ENCODE measurements around the gene CCDC144A. TPM values are rescaled to one million over a fixed set of nuclear protein-coding genes. Genes with fewer than 3 reads are reported as not detected.
"Not testable (repeated sequence)": the region's sequence is repeated elsewhere in the genome, so short reads cannot be mapped to it uniquely, and the experiment has no call there.

CCDC144A gene
- total RNA-seq, 6 donors from 2014 or later = 1.1 to 16.9 (median 7.6) TPM

GRCh38 chr17:16676676-16677268 is 13.3 kb upstream of the CCDC144A start:
- DNase-seq (no peak), ATAC-seq (ENCODE audit: low FRiP score in 2 of 2) (no peak)
- TF ChIP-seq POLR2AphosphoS5 (IDR thresholded peaks at IDR 0.05) (no peak), POLR2A (IDR thresholded peaks at IDR 0.05) (no peak), EP300 (IDR thresholded peaks at IDR 0.05) (no peak), CTCF (IDR thresholded peaks at IDR 0.05) (no peak)
- no peaks in the 10 kb centered on the region for H3K36me3 ChIP-seq
- H3K27ac ChIP-seq = no peak overlapping the region
- no peaks in the 10 kb centered on the region for H3K27me3 ChIP-seq
- 80% methylated on average over 6 of the region's 6 CpGs for WGBS, 2 donors
- no peaks in the 10 kb centered on the region for H3K4me1 ChIP-seq
- H3K4me3 ChIP-seq = no peak overlapping the region
- no peaks in the 10 kb centered on the region for H3K9me3 ChIP-seq

GRCh38 chr17:16683290-16684138 is 6.5 kb upstream of the CCDC144A start:
- ATAC-seq (ENCODE audit: low FRiP score in 2 of 2); H3K36me3 ChIP-seq; H3K27ac ChIP-seq; H3K27me3 ChIP-seq; H3K4me1 ChIP-seq; H3K9me3 ChIP-seq: not testable (repeated sequence)
- DNase-seq = peak in 1 of 2 donors; percentile 58
- H3K4me3 ChIP-seq = peak overlapping the region in 1 of 4 donors; percentile 20
- 36 to 44% methylated on average over 44 of the region's 44 CpGs for WGBS, 2 donors

GRCh38 chr17:16686019-16686418 is 4.0 kb upstream of the CCDC144A start:
- H3K4me1 ChIP-seq = not testable (repeated sequence)
- DNase-seq = peak in 1 of 2 donors; percentile 55
- 64 to 78% methylated on average over 4 of the region's 4 CpGs for WGBS, 2 donors

GRCh38 chr17:16687151-16687550 is 2.9 kb upstream of the CCDC144A start:
- H3K4me3 ChIP-seq; H3K27me3 ChIP-seq; H3K4me1 ChIP-seq; H3K36me3 ChIP-seq; ATAC-seq (ENCODE audit: low FRiP score in 2 of 2); DNase-seq; H3K9me3 ChIP-seq; H3K27ac ChIP-seq: not testable (repeated sequence)
- 60 to 69% methylated on average over 5 of the region's 5 CpGs for WGBS, 2 donors

More at GRCh38 chr17:16686019-16686418, 4.0 kb upstream of the CCDC144A start:
- H3K36me3 ChIP-seq; ATAC-seq (ENCODE audit: low FRiP score in 2 of 2); H3K9me3 ChIP-seq; H3K27ac ChIP-seq; H3K4me3 ChIP-seq; H3K27me3 ChIP-seq: not testable (repeated sequence)

GRCh38 chr17:16690447-16690846 is 406 bp downstream of the CCDC144A start:
- not testable (repeated sequence) for H3K9me3 ChIP-seq, H3K27me3 ChIP-seq, H3K36me3 ChIP-seq, H3K4me1 ChIP-seq, H3K27ac ChIP-seq
- peak overlapping the region in 1 of 4 donors; percentile 41 for H3K4me3 ChIP-seq
- 84 to 92% methylated on average over 8 to 21 of the region's 30 CpGs for WGBS, 2 donors
- DNase-seq (peak in 1 of 2 donors; percentile 49), ATAC-seq (ENCODE audit: low FRiP score in 2 of 2) (peak in 1 of 2 donors; percentile 39)

- H3K4me1 ChIP-seq; ATAC-seq (ENCODE audit: low FRiP score in 2 of 2); H3K27ac ChIP-seq; H3K9me3 ChIP-seq; H3K36me3 ChIP-seq; H3K27me3 ChIP-seq; DNase-seq; H3K4me3 ChIP-seq: not testable (repeated sequence)
- WGBS, 2 donors = 57 to 82% methylated on average over 5 of the region's 5 CpGs
Measured at GRCh38 chr17:16697603-16698002, 7.6 kb downstream of the CCDC144A start.

- 3 to 32% methylated on average over 21 to 22 of the region's 25 CpGs for WGBS, 2 donors
- H3K4me1 ChIP-seq, H3K4me3 ChIP-seq, H3K9me3 ChIP-seq, H3K27ac ChIP-seq, H3K36me3 ChIP-seq, DNase-seq, H3K27me3 ChIP-seq: not testable (repeated sequence)
- ATAC-seq (ENCODE audit: low FRiP score in 2 of 2) = peak in 1 of 2 donors; percentile 22
Measured at GRCh38 chr17:16745492-16746203, 55.6 kb downstream of the CCDC144A start.

GRCh38 chr17:16746571-16746970 is 56.5 kb downstream of the CCDC144A start:
- not testable (repeated sequence) for H3K9me3 ChIP-seq, H3K27ac ChIP-seq, H3K27me3 ChIP-seq, H3K36me3 ChIP-seq, H3K4me3 ChIP-seq, H3K4me1 ChIP-seq
- WGBS, 2 donors = 8 to 48% methylated on average over 8 to 18 of the region's 24 CpGs
- DNase-seq = peak in 1 of 2 donors; percentile 75
- peak; percentile 60 to 68 for ATAC-seq (ENCODE audit: low FRiP score in 2 of 2)

- not testable (repeated sequence) for DNase-seq; ATAC-seq (ENCODE audit: low FRiP score in 2 of 2)
Measured at GRCh38 chr17:16750515-16750914, 60.5 kb downstream of the CCDC144A start.

More at GRCh38 chr17:16750515-16750914, 60.5 kb downstream of the CCDC144A start:
- H3K27me3 ChIP-seq, H3K9me3 ChIP-seq, H3K36me3 ChIP-seq, H3K27ac ChIP-seq, H3K4me1 ChIP-seq, H3K4me3 ChIP-seq: not testable (repeated sequence)
- WGBS, 2 donors = 54 to 70% methylated on average over 1 to 2 of the region's 3 CpGs
